Superior temporal gyrus (tissue), 1 donor: ENCODE results near the gene SMIM44.

Experiments
- DNase-seq: peaks from one replicate; pipeline ENCODE4 v3.0.0-alpha.2; 2016; ENCODE audit errors: extremely low spot score

Gene SMIM44

DNA sequence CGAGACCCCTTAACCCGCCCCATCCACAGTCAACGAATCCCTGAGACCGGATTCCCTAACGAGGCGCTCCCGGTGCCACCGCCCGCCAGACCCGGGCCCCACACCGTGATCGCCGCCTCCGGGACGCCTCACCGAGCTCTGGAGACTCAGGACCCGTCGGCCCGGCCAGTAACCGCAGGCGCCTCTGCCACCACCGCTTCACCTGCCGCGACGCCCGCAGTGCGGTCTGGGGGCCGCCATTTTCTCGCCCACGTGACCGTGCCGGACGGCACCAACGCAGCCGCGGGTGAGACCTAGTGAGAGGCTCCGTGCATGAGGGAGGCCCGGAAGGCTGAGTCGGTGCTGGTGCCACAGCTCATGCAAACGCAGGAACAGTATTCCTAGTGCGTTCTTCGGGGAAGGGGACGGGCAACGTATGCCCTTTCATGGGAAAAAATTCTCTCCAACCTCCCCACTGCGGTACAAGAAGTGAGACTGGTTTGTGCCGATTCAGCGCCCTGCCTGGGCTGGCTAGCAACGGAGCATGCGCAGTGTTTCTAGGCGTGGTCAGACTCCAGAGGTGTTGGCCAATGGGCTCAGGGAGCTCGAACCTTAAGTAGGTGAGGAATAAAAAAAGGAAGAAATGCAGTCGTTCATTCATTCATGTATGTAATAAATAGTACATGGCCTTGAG is 17.3 kb upstream of the SMIM44 start, which contains the start of gene DOHH:
TSS of gene DOHH (minus strand) at position 246 of the 673 bp plus-strand sequence. CDS start 3,860 bp downstream, outside the sequence.
- peak; percentile 99 for DNase-seq

DNA sequence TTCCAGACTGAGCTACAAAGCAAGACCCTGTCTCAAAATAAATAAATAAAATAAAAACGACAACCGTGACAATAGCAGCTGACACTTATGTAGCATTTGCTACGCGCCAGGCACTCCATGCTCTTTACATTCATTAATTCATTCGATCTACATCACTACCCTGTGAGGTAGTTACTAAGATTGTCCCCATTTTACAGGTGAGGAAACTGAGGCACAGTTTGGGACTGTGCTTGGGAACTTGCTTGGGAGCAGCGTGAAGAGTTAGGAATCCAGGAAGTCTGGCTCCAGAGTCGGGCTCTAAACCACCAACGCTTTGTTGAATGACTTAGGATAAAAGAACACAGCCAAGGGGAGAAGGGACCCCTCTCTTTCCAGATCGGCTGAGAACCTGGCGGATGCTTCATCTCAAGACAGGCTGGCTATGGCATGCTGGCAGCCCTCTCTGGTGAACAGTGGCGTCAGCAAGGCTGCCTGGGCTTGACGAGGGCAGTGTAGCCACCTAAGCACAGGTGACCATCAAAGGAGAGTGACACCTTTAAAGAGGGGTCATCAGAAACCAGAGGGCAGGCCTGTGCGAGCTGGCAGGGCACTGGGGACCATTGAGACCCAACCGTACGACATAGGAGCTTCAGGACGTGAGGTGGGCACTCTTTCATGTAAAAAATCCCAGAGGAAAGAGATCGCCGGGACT is 16.6 kb upstream of the SMIM44 start:
- no peak for DNase-seq

DNA sequence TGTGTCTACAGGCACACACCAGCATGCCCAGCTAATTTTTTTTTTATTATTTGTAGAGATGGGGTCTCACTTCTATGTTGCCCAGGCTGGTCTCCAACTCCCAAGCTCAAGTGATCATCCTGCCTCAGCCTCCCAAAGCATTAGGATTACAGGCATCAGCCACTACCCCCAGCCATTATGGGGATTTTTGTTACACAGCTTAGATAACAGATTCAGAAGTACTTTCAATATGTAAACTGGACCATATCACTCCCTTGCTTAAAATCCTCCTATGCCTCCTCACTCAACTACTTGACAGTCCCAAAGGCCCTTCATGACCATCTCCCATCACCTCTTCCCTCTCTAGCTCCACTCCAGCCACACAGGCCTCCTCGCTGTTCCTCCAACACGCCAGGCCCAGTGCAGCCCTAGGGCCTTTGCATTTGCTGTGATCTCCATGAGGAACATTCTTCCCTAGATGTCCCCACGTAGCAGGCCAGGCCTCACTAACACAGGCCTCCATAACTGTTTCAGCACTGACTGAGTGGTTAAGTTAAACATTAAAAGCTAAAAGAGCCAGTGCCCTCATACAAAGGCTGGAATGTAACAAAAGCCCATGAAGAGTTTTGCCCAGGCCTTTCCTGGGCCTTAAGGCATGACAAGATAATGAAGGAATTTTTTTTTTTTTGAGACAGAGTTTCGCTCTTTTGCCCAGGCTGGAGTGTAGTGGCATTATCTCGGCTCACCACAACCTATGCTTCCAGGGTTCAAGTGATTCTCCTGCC is 14.7 kb upstream of the SMIM44 start:
- DNase-seq = no peak

DNA sequence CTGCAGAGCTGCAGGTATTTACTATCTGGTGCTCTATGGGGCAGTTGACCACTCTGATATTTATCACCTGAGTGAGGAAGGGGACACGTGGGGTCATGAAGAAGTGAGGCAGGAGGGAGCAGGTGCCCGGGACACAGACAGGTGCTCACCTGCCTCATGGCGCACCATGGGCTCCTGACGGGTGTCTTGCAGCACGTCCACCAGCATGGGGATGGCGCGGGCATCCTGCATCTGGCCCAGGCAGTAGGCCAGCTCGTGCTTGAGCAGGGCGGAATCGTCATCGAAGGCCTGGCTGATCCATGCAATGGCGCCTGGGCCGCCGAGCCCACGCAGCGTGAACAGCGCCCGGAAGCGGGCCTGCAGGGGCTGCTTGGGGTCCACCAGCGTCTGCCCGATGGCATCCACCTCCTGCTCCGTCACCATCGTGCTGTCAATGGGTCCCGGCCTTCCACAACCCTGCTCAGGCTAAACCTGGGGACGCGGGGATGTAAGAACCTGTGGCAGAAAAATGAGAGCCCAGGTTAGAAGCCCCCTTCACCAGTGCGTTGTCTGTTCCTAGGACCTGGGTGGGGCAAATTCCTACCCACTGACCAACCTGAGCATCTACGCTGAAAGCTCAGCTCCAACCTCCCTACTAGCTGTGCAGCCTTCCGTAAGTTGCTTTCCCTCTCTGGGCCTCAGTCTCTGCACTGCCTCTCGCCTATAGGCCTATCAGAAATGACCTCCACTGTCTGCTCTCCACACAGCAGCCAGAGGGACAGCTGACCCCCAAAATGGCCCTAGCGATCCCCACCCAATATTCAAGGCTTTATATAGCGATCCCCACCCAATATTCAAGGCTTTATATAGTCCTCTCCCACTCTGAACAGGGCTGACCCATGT is 13.4 kb upstream of the SMIM44 start:
- no peak for DNase-seq

DNA sequence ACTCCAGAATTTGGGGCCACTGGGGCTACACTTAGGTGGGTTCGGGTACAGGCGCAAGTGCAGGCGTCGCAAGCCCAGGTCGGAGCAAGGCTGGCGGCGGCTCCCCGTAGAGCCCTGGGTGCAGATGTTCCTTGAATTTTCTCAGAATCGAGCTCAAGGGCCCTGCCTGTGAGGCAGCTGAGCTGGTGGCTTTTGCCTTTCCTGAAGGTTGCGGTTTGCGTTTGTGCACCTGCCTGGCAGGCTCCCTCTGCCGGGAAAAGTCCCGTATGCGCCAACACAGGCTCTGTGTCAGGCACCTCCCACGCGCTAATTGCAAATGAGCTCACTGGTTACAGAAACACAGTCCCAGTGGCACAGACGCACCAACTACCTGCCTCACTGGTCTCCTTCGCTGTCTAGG is 11.3 kb upstream of the SMIM44 start:
- peak; percentile 39 for DNase-seq

DNA sequence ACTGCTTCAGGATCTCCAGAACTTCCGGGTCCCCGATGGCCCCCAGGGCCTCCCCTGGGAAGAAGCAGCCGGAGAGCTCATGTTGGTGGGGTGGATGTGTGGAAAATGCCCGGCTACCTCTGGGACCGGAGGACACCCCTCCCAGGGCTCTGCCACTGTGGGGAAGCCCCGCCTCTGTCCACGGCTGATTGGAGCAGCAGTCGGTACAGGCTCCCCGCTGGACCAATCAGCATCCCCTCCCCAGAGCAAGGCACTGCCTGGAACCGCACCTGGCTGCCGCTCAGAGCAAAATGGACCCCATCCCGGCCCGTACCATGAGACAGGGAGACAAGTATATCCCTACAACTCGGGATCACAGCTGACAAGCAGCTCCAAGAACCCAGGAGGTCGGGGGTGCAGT is 10.8 kb upstream of the SMIM44 start:
- peak; percentile 95 for DNase-seq

DNA sequence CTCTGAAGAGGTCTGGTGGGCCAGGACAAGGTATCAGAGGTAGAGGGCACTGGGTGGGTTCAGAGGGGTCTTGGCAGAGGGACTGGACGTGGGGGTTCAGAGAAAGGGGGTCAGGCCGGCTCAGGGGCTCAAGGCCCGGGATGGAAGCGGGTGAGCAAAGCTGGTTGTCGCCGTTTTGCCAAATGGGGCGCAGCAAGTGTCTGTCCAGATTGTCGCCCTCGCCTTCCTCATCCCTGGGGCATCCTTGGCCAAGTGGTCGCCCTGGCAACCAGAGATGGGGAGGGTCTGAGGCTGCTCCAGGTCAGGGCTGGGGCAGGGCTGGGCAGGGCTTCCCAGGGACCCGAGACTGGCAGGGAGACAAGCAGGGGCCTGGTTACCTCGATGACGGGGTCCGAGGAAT is 10.4 kb upstream of the SMIM44 start:
- DNase-seq = no peak

DNA sequence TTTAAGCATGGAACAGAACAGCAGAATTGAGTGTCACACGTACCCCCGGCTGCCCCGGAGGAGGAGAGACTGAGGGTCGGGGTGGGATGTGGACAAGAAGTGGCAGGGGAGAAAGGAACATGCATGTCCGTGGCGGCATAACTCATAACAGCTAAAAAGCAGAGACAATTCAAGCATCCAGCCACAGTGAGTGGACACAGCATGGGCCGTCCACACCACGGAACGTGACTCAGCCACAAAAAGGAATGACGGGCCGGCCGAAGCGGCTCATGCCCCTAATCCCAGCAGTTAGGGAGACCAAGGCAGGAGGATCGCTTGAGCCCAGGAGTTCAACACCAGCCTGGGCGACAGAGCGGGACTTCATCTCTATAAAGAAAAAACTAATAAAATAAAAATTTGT is 9.7 kb upstream of the SMIM44 start:
- DNase-seq = no peak

DNA sequence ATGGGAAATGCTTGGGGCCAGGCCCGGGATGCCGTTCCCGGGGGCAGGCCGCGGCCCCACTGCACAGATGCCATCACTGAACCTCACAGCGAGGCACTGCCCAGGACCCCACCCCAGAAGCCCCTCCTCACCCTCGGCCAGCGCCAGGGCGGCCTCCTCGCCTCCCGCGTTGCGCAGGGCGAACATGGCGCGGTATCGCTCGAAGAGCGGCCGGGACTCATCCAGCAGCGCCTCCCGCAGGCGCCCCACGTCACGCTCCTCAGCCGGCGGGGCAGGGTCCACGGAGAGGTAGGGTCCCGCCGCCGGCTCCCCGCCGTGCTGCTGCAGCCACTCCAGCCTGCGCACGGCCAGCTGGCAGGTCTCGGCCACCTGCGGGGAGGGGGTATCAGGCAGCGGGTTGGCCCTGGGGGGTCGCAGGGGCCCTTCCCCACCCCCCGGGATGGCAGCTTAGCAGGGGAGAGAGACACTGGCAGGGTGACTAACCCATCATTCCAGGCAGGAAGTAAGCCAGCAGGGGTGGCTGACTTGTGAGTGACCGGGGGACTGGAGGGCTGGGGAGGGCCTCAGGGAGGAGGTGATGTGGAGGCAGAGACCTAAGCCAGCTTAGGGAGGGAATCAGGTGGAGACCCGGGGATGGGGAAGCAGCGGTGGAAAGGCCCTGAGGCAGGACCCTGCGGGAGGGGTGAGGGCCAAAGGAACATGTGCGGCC is 9.0 kb upstream of the SMIM44 start:
- no peak for DNase-seq

DNA sequence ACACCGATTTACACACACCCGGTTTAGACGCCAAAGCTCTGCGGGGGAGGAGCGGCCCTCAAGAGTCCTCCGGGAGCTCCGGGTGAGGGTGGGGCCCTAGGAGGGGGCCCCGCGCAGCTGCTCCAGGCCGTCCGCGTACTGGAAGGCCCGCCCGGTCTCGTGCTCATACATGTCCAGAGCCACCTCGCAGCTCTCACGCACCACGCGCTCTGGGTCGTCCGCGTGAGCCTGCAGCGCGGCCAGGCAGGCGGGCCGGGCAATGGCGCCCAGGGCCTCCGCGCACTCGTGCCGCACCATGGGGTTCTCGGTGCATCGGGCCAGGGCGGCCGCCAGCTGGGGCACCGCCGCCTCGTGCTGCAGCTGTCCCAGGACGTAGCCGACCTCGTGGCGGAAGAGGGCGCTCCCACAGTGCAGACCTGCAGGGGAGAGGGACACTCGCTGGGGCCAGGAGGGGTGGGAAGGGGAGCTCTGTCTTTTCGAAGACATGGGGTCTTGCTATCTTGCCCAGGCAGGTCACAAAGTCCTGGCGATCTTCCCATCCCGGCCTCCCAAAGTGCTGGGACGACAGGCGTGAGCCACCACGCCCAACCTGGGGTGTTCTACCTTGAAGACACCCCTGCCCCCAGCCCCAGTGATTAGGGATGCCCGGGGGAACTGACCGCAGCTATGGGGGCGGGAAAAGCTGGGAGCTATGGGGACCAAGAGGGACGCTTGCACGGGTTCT is 8.3 kb upstream of the SMIM44 start:
- DNase-seq = no peak

DNA sequence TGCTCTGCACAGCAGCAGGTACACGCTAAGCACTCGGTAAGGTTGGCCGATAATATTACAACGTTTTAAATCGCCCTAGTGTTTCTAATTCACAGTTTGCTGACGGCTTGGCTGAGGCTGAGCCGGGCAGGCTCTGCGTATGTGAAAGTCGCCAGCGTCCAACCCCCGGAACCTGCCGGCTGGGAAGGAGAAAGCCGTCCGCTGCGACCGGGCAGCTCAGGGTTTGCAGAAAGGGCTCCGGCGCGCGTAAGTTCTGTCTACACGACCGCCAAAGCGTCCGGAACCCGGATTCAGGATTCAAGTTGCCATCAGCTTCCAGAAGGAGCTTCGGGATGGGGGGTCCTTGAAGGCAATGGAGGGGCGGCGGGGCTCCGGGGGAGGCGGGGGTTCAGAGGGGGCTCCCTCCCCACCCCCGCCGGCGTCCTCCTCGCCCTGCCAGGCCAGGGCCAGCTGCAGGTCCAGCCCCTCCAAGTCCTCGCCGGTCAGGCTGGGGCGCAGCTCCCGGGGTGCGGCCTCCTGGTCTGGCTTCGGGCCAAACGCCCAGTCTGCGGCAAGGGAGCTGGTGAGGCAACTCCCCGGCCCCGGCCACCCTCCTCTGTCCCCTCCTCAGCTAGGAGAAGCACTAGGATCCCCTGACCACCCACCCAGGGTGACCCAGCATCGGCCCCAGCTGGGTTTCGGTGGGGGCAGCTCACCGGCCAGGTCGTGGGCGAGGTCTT is 575 bp downstream of the SMIM44 start:
- DNase-seq = no peak

DNA sequence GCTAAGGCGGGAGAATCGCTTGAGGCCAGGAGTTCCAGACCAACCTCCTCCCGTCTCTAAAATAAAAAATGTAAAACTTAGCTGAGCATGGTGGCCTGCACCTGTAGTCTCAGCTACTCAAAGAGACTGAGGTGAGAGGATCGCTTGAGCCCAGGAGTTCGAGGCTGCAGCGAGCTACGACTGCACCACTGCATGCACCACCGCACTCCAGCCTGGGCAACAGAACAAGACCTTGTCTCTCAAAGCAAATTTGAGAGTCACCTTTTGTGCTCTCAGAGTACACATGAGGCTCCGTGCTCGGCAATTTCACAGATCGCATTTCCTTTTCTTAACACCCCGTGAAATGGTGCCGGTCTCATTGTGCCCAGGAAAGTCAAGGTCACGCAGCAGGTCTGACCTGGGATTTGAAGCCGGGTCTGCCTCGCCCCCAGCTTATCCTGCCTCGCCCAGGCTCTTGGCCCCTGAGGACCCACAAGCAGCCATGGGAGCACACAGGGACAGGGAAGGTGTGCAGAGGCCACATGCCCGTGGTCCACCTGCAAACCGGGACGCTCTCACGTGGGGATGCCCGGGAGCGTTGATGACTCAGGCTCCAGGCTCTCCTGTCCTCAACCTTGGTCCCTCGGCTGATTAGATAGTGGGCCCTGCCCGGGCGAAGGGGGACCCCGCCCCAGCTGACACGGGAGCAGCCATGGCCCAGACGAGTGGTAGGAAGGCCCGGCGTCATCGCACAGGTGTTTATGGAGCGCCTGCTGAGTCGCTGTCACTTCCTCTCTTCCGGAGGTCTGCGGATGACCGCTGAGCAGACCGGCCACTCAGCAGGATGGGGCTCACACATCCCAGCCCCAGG is 1.8 kb downstream of the SMIM44 start:
- no peak for DNase-seq

DNA sequence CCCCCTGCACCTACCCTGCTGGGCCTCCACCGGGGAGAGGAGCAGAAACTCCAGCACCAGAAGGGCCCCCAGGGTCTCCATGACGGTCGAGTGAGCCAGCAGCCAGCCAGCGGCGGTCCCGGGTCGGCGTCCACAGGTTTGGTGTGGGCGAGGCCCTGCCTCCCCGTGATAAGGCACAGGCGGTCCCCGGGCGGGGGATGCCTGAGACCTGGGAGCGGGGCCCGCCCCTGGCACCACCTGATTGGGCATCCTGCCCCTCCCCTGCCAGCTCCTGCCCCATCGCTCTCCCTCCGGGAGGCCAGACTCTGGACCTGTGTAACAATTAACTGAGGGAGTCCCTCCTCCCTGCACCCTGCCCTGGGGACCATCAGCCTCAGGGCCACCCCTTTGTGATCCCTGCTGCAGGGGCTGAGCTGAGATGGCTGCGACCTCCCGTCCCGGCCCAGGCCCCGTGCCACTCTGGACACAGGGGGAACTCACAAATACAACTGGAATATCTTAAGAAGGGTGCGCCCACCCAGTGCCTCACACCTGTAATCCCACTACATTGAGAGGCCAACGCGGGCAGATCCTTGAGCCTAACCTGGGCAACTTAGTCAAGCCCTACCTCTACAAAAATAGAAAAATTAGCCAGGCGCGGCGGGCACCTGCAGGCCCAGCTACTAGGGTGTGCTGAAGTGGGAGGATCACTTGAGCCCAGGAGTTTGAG is 2.7 kb downstream of the SMIM44 start, which contains the start of gene SMIM24:
TSS of gene SMIM24 (minus strand) at position 143 of the 709 bp plus-strand sequence. CDS start at position 81, 62 bp downstream.
- DNase-seq = no peak

DNA sequence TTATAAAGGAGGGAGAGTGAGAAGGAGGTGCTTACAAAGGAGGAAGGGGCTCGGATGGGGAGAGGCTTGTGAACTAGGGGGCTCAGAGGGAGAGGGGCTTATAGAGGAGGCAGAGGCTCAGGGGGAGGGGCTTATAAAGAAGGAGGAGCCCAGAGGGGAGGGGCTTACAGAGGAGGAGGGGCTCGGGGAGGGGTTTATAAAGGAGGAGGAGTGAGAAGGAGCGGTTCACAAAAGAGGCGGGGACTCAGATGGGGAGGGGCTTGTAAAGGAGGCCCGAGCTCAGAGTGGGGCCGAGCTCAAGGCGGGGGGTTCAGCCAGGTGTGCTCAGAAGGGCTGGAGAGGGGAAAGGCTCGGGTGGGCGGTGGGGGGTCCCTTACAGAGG is 3.4 kb downstream of the SMIM44 start:
- DNase-seq = no peak

DNA sequence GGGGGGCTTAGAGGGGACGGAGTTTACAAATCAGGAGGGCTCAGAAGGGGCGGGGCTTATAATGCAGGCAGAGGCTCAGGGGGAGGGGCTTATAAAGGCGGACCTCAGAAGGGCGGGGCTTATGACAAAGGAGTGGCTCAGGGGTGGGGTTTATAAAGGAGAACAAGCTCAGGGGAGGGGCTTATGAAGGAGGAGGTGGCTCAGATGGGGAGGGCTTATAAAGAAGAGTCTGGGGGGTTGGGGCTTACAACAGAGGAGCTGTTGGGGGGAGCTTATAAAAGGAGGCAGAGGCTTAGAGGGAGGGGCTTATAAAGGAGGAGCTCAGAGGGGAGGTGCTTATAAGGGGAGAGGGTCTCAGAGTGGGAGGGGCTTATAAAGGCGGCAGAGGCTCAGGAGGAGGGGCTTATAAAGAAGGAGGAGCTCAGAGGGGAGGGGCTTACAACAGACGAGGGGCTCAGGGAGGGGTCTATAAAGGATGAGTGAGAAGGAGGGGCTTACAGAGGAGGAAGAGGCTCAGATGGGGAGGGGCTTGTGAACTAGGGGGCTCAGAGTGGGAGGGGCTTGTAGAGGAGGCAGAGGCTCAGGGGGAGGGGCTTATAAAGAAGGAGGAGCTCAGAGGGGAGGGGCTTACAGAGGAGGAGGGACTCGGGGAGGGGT is 3.9 kb downstream of the SMIM44 start:
- no peak for DNase-seq

DNA sequence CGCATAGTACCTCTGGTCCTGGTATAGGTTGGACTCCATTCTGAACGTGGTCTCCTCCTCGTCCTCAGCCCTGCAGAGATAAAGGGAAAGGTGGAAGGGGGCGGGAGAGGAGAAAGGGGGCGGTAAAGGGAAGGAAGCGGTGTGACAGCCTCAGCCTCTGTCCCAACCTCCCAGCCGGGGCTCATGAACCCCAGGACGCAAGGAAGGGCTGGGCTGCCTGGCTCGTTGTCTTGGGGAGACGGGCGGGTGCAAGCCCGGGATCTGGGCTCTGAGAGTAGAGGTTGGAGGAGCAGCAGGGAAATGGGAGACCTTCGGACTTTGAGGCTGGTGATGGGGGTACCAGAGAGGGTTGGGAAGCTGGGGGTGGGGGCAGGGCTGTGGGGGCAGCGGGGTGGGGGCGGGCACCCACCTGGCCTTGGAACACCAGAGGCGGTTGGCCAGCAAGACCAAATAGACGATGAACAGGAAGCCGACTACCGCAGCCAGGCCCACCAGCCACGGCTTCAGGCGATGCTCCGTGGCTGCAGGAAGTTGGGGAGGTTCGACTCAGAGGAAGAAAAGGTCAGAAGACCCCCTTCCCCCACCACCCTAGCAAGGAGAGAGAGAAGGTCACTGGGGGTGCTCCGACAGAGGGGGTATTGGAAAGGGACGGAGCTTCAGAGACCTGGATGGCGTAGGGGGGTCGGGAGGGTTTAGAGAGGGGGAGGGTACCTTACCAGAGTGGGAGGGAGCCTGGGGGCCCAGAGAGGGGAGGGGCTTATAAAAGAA is 4.6 kb downstream of the SMIM44 start:
- no peak for DNase-seq

DNA sequence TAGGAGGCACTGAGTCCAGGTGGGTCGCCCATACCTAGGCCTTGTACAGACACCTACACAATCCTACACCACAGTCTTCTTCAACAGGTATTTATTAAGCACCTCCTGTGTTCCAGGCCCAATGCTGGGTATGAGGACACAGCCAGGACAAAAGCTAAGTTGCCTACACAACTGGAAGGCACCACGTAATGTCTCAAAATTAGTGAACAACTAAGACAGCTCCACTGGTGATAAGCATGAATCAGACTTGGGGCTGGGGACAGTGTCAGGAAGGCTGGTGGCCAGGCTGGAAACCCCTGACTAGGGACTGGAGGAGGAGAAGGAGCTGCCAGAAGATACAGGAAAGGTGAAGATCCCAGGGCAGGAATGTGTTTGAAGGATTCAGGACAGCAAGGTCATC is 5.3 kb downstream of the SMIM44 start:
- DNase-seq = no peak
